ENCODE measurements around the gene PROX2.

- TF ChIP-seq CTCF (IDR thresholded peaks at IDR 0.05; ENCODE audit: low read depth, low read length) (no peak), POLR2A (IDR thresholded peaks at IDR 0.05; ENCODE audit: extremely low read depth, insufficient read length) (no peak), MAX (IDR thresholded peaks at IDR 0.05; ENCODE audit: low read depth, low read length) (no peak), MYC (IDR thresholded peaks at IDR 0.05; ENCODE audit: low read depth, low read length) (no peak)
Observed at GRCh38 chr14:74915826-74916225, 39.9 kb upstream of the PROX2 start.

All from NB4 (cell line).